Hematopoietic multipotent progenitor cell (in vitro differentiated cells): ENCODE results near the gene RIMBP3B. TPM values are rescaled to one million over a fixed set of nuclear protein-coding genes. Genes with fewer than 3 reads are reported as not detected.
"Not testable (repeated sequence)": the region's sequence is repeated elsewhere in the genome, so short reads cannot be mapped to it uniquely, and the experiment has no call there.

Source experiments
- DNase-seq, 3 donors: peaks; one replicate each; pipeline ENCODE4 v3.0.0-alpha.2; 2011 to 2015; ENCODE audit warnings: low read depth in 2 of 3, low spot score in 2 of 3
- total RNA-seq: library from RNA; depleted of rRNA; stranded (reverse); fragments of >200 nt; gene quantifications from one replicate; pipeline ENCODE4 v1.2.3, GENCODE V29; 2012

Gene RIMBP3B, protein sequence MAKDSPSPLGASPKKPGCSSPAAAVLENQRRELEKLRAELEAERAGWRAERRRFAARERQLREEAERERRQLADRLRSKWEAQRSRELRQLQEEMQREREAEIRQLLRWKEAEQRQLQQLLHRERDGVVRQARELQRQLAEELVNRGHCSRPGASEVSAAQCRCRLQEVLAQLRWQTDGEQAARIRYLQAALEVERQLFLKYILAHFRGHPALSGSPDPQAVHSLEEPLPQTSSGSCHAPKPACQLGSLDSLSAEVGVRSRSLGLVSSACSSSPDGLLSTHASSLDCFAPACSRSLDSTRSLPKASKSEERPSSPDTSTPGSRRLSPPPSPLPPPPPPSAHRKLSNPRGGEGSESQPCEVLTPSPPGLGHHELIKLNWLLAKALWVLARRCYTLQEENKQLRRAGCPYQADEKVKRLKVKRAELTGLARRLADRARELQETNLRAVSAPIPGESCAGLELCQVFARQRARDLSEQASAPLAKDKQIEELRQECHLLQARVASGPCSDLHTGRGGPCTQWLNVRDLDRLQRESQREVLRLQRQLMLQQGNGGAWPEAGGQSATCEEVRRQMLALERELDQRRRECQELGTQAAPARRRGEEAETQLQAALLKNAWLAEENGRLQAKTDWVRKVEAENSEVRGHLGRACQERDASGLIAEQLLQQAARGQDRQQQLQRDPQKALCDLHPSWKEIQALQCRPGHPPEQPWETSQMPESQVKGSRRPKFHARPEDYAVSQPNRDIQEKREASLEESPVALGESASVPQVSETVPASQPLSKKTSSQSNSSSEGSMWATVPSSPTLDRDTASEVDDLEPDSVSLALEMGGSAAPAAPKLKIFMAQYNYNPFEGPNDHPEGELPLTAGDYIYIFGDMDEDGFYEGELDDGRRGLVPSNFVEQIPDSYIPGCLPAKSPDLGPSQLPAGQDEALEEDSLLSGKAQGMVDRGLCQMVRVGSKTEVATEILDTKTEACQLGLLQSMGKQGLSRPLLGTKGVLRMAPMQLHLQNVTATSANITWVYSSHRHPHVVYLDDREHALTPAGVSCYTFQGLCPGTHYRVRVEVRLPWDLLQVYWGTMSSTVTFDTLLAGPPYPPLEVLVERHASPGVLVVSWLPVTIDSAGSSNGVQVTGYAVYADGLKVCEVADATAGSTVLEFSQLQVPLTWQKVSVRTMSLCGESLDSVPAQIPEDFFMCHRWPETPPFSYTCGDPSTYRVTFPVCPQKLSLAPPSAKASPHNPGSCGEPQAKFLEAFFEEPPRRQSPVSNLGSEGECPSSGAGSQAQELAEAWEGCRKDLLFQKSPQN (N-terminal part only)
- total RNA-seq: 1.6 TPM

GRCh38 chr22:21383701-21384467, at the start of gene RIMBP3B:
Gene RIMBP3B, plus strand, starts transcription at chr22:21383751. Its CDS starts 108 bp downstream, at chr22:21383859.
- not testable (repeated sequence) for DNase-seq

DNA sequence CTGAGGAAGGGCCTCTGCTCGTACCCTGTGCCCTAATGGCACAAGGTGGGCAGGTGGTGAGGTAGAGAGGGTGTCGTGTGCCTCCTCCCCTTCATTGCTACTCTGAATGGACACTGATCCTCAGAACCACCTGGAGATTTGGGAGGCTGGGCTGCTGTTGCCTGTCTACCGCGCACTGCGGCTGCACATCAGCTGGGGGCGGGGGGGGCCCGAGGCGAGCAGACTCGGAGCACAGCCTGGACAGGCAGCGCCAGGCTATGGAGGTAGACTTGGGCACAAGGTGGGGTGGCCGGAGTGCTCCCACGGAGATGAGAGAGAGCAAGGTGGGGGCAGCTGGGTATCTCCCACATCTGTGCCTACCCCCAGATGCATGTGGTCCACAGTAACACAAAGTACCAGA, 26.0 kb upstream of the RIMBP3B start:
- not testable (repeated sequence) for DNase-seq

DNA sequence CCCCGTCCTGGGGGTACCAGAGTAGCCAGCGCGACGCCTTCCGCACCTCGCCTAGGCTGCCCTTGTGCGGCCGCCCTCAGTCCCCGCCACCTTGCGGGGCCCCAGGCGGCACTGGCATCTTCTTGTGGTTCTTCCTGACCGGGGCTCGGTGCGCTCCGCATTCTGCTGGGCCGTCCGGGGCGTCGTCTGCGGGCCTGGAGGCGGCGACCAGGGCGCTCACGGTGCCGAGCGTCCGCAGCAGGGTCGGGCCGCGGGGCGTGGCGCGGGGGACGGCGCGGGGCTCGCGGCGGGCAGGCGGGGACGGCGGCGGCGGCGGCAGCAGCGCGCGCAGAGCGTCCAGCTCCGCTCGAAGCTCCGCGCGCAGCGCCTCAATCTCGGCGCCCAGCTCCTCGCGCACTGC, 23.0 kb upstream of the RIMBP3B start:
- DNase-seq: peak in 1 of 3 donors; percentile 0

- not testable (repeated sequence) for DNase-seq
Measured at GRCh38 chr22:21362473-21362872, 21.1 kb upstream of the RIMBP3B start.

DNA sequence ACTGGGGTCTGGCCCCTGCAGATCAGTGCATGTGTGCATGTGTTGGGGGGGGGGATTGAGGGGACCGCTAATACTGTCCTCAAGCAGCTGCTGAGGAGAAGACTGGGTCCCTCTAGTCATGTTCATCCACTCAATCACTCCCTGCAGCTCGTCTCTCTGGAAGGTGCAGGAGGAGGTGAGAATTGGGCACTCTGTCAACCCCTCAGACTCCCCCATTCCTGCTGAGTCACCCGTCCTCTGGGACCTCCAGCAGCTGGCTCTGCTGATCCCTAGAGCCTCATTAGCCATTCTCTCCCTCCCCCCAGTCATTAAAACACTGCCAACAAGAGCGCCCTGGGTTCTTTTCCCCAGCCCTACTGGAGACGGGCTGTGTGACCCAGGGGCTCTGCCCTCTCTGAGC, 20.5 kb upstream of the RIMBP3B start:
- not testable (repeated sequence) for DNase-seq

DNA sequence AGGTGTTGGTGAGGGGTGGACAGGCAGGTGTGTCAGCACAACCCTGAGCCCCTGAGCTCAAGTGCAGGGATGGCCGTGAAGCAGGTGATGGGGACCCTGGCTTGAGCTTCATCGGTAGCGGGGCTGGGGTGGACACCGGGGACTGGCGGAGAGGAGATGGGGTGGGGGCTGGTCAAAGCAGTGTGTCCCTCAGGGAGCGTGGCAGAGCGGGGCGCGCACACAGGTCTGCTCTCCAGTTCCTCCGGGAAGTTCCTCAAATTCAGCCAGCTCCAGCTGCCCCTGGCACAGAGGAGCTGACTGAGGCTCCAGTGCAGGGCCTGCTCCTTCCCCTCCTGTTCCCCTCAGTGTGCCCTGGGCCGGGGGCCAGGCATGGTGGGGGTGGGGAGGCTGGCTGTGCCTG, 19.7 kb upstream of the RIMBP3B start:
- DNase-seq: not testable (repeated sequence)

DNA sequence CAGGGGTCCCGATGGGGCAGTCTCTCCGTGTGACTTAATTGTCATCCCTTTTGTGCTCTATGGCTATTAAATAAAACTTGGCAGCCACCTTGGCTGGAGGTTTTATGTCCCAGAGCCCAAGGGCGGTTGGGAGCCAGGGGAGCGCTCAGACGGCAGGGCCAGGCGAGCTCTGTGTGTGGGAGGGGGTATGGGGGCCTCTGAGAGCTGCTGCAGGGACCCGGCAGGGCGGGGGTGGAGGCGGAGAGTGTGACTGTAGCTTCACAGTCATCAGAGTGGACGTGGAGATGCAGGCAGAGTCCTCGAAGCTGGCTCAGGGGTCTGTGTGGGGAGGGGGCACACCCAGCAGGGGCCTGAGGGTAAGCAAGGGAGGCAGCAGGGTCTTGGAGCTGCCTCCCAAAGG, 19.2 kb upstream of the RIMBP3B start:
- not testable (repeated sequence) for DNase-seq

DNA sequence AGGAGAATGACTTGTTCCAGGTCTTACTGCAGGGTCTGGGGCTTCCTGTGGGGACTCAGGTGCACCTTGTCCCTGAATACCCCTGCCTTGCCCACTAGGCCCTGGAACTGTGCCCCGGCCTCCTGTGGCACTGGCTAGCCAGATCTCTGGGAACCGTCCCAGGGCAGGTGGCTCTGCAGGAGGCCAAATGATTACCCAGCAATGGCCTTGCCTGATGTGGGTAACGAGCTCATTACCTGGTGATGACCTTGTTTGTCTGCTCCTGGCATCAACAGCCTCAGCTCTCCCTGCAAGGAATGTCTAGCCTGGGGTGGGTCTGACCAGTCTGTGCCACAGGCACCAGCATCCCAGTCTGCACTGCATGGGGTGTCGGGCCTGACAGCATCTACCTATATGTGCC, 18.2 kb upstream of the RIMBP3B start:
- not testable (repeated sequence) for DNase-seq

- DNase-seq: not testable (repeated sequence)
Measured at GRCh38 chr22:21368603-21369310, 14.8 kb upstream of the RIMBP3B start.

DNA sequence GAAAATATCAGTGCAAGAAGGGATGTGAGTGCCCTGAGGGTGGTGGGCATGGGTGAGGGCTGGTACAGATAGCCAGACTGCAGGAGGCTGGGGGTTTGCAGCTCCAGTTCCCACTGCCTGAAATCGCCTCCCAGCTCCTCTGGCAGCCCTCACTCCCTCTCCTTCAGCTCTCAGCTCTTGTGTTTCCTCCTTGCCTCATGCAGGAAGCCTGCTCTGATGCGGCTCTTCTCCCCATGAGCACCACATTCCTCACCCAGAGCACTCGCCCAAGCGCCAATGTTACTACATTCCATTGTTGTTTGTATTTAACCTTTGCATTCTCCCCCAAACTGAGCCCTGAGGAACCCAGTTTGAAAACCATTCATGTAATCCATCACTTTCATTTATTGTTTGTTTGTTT, 7.7 kb upstream of the RIMBP3B start:
- DNase-seq: not testable (repeated sequence)

DNA sequence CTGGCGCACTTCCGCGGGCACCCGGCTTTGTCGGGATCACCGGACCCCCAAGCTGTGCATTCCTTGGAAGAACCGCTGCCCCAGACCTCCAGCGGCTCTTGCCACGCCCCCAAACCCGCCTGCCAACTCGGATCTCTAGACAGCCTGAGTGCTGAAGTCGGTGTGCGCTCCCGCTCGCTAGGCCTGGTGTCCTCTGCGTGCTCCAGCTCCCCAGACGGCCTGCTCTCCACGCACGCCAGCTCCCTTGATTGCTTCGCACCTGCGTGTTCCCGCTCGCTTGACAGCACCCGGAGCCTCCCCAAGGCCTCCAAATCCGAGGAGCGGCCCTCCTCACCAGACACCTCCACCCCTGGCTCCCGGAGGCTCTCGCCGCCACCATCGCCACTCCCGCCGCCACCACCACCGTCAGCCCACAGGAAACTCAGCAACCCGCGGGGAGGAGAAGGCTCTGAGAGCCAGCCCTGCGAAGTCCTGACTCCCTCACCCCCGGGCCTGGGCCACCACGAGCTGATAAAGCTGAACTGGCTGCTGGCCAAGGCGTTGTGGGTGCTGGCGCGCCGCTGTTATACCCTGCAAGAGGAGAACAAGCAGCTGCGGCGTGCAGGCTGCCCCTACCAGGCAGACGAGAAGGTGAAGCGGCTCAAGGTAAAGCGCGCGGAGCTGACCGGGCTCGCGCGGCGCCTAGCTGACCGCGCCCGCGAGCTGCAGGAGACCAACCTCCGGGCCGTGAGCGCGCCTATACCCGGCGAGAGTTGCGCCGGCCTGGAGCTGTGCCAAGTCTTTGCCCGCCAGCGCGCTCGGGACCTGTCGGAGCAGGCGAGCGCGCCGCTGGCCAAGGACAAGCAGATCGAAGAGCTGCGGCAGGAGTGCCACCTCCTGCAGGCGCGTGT, 1.2 kb downstream of the RIMBP3B start:
- not testable (repeated sequence) for DNase-seq

GRCh38 chr22:21389480-21389879, 5.9 kb downstream of the RIMBP3B start:
- DNase-seq: not testable (repeated sequence)

DNA sequence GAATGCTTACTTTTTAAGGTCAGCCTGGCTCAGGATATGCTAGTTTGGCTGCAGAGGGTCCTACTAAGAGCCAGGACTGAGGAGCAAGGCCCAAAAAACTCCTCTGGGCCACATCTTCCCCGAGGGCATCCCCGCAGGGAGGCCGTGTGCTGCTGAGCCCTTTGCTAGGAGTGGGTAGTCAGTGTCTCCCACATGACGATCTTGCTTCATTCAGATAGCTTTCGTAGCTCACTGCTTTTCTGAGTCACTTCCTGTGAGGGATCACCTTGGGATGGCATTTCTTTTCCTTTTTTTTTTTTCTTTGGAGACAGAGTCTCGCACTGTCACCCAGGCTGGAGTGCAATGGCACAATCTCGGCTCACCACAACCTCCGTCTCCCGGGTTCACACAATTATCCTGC, 6.5 kb downstream of the RIMBP3B start:
- DNase-seq: not testable (repeated sequence)

GRCh38 chr22:21394613-21395012, 11.1 kb downstream of the RIMBP3B start:
- not testable (repeated sequence) for DNase-seq

GRCh38 chr22:21401197-21401969, 17.8 kb downstream of the RIMBP3B start:
- not testable (repeated sequence) for DNase-seq

GRCh38 chr22:21402763-21403314, 19.3 kb downstream of the RIMBP3B start:
- DNase-seq: not testable (repeated sequence)

GRCh38 chr22:21407139-21407538, 23.6 kb downstream of the RIMBP3B start:
- not testable (repeated sequence) for DNase-seq
